Astrocyte (in vitro differentiated cells and primary cell): ENCODE results near the gene PROM1.

ENCODE experiments used
- EZH2 ChIP-seq: IDR thresholded peaks from 2 replicates; pipeline ENCODE4 v1.6.1; 2012; ENCODE audit warnings: mild to moderate bottlenecking, low read length, inconsistent platforms; ENCODE audit not compliant: insufficient read depth
- TF ChIP-seq, protein P1 (sequence below): IDR thresholded peaks from 2 replicates; pipeline ENCODE4 v1.5.1; 2011; ENCODE audit warnings: low read depth, mild to moderate bottlenecking, inconsistent platforms, low read length, moderate library complexity; ENCODE audit not compliant: insufficient read depth

GRCh38 chr4:16122308-16122711 is 38.5 kb upstream of the PROM1 start:
- TF ChIP-seq, protein P1, sequence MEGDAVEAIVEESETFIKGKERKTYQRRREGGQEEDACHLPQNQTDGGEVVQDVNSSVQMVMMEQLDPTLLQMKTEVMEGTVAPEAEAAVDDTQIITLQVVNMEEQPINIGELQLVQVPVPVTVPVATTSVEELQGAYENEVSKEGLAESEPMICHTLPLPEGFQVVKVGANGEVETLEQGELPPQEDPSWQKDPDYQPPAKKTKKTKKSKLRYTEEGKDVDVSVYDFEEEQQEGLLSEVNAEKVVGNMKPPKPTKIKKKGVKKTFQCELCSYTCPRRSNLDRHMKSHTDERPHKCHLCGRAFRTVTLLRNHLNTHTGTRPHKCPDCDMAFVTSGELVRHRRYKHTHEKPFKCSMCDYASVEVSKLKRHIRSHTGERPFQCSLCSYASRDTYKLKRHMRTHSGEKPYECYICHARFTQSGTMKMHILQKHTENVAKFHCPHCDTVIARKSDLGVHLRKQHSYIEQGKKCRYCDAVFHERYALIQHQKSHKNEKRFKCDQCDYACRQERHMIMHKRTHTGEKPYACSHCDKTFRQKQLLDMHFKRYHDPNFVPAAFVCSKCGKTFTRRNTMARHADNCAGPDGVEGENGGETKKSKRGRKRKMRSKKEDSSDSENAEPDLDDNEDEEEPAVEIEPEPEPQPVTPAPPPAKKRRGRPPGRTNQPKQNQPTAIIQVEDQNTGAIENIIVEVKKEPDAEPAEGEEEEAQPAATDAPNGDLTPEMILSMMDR, result no peak
- TF ChIP-seq EZH2, result no peak
